ENCODE measurements around the gene CRP.
"Not testable (repeated sequence)": the region's sequence is repeated elsewhere in the genome, so short reads cannot be mapped to it uniquely, and the experiment has no call there.

CRP gene, protein sequence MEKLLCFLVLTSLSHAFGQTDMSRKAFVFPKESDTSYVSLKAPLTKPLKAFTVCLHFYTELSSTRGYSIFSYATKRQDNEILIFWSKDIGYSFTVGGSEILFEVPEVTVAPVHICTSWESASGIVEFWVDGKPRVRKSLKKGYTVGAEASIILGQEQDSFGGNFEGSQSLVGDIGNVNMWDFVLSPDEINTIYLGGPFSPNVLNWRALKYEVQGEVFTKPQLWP

DNA sequence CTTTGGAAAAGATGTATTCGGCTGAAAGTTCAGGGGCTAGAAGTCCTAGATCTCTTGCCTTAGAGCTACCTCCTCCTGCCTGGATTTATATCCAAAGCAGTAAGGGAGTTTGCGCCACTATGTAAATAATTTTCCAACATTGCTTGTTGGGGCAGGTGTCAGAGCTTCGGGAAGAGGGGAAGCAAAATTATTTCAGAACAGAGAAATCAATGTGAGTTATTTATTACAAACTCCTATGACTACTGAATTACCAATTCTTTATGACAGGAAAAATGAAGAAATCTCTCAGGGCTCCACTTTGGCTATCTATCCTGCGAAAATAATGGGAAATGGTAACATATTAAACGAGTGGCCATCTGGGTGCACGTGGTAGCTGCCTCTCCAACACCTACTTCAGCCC lies at the start of gene CRP:
CRP (minus strand) TSS at position 61 of the 400 bp plus-strand sequence. CDS start 104 bp downstream, outside the sequence.
- no peak for DNase-seq (ENCODE audit: low spot score)

DNA sequence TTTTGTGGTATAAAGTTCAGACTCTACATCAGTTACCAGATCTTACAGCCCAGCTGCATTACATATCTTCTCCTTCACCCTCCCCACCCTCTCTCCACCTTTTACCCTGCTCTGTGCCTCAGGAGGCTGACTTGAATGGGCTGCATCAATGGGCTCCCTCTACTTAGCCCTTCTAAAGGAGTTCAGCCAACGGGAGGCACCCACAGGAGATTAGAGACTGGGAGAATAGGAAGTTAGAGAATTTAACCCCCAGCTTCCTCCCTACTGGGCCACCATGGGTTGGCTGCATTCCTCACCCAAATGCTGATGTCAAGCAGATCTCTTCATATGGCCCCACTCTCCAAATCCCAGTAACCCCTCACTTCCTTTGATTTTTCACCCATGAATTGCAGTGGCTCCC lies 49.3 kb upstream of the CRP start:
- no peak for DNase-seq (ENCODE audit: low spot score)

DNA sequence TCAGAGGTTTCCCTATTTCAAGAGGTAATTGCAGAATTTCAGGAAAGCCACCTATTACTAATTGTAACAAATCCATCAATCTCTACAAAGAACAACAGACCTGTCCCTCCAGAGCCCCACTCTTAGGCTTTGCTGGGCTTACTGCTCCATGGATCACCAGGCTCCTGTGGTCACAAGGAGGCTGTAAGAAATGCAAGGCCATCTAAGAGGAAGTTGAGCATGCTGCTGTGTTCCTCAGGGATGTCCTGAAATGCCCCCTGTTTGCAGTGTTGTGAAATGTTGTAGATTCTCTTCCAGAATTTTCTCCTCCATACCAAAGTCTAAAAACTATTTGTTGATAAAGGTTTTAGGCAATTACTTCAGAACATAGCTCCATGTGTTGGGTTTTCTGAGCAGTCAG lies 42.0 kb upstream of the CRP start:
- no peak for DNase-seq (ENCODE audit: low spot score)

DNA sequence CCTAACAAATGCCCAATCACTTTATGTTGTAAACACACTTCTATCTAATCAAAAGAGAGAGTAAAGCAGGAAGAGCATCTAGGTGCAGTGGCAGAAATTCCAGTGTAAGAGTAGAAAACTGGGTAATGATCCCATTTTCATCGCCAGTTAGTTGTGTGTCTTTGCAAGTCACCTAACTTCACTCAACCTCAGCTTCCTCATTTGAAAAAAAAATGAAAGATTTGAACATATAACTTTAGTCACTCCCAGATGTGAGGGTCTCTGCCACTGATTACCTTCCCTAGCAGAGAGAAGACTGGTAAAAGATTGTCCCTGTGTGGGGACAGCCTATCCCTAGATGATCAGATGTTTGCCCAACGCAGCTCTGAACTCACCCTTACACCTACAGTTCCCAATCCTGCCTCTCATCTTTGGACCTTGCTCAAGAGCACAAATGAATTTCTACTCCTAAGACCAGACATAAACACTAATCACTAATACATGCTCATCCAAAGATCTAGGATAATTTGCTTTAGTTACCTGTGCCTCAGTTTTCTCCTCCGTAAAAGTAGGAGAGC lies 41.1 kb upstream of the CRP start:
- no peak for DNase-seq (ENCODE audit: low spot score)

DNA sequence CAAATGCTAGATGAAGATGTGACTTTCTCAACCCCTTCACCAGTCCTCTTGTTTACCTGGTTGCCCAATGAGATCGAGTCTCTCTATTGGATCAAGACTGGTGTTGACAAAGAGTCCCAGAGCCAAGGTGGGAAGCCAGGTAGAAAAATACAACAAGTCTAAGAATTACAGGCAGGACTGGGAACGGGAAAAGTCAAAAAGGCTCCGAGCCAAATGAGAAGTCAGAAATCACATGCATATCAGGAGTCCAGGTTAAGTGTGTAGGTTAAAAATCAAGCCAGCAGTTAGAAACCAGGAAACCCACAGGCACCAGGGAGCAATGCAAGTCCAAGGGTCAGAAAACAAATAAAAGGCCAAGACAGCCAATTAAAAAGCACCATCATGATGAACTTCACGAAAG lies 39.0 kb upstream of the CRP start:
- DNase-seq (ENCODE audit: low spot score): no peak

DNA sequence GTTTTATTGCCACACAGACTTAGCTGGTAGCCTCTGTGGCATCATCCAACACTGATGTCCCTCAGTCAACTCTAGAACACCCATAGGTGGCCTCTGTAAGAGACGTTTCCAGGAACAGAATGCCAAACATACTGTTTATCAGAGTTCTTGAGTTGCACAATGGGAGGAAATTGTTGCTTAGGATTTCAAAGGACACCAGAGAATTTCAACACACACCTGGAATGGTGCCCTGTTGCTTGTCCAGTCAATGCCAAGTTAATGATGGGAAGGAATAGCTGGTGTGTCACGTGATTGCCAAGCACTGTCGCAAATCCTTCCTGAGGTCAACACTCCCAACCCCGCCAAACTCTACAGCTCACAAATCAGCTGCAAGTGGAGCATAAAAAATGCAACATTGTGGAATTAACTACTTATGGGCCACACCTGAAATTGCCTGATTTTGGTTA lies 37.8 kb upstream of the CRP start:
- no peak for DNase-seq (ENCODE audit: low spot score)

DNA sequence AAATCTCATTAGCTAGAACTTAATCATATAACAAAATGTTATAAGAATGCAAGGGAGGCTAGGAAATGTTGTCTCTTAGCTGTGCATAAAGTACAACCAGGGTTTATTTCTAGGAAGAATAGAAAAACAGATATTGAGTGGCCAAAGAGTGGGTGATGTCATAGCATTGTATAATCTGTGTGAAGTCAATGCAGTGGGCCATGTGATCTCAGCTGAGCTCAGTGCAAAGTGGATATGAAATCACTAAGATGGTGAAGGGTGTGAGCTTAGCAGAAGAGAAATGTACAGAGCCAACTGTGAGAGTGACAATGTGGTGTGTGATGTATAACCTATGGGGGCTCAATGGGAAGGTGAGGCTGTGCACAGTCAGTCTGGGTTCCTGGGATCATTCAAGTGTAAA lies 36.6 kb upstream of the CRP start:
- no peak for DNase-seq (ENCODE audit: low spot score)

DNA sequence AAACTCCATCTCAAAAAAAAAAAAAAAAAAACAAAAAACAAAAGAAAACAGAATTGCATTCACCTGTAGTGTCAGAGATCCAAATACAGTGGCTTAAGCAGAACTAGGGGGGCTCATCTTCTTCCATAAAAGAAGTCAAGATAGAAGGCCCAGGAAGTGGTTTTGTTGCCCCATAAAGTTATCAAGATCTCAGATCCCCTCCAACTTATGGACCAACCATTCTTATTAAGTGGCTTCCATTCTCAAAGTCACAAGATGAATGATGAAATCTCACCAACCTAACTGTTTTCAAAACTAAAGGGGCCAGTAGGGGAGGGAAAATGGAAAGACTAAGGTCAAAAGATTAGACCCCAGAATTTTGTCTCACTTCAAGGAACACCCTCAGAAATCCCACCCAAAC lies 36.2 kb upstream of the CRP start:
- no peak for DNase-seq (ENCODE audit: low spot score)

DNA sequence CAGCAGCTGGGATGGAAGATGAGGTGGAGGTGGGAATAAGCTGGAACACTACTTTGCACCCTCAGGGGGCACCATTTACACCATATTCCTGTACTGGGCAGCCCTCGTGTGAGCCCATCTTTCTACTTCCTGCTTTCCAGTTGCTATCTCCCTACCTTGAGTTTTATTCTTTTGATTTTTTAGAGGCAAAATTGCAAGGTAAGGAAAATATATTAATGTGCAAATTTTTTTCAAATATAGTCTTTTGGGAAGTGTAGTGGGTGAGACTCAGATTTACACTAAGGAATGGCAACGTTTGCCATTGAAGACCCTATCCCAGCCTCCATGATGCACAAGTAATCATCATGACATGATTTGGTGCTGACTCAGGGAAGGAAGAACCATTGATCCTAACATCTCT lies 35.2 kb upstream of the CRP start:
- no peak for DNase-seq (ENCODE audit: low spot score)

DNA sequence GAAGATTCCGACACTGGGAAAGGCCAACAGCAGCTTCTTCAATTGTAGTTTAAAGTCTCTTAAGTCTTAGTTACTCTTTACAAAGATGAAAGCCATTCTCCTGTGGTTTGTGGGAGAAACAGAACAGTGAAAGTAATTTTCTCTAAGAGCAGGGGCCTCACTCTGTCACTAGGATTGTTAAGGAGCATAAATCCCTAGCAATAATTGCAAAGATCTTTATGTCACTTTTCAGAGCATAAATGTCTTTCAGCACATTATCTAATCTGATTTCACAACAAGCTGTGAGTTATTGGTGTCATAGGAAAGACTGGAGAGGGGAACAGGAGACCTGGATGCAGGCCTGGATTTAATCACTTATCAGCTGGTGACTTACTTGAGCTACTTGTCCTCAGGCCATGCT lies 34.0 kb upstream of the CRP start:
- DNase-seq (ENCODE audit: low spot score): no peak

DNA sequence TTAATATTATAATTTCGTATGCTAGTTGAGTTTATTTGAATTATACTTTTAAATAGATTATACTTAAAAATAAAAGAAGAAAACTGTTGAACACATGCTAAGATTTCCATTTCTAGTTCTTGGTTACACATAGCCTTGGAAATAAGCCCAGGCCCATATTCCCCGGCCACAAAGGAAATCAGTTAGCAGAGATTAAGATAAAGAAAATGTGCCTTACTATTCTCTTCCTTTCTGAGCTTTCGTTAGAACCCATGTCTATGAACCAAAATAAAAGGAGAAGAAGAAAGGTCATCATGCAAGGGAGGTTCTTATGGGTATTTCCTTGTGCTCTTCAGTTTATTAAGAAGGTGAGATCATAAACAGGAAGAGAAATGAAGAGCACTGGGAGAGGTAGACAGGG lies 32.3 kb upstream of the CRP start:
- DNase-seq (ENCODE audit: low spot score): no peak

DNA sequence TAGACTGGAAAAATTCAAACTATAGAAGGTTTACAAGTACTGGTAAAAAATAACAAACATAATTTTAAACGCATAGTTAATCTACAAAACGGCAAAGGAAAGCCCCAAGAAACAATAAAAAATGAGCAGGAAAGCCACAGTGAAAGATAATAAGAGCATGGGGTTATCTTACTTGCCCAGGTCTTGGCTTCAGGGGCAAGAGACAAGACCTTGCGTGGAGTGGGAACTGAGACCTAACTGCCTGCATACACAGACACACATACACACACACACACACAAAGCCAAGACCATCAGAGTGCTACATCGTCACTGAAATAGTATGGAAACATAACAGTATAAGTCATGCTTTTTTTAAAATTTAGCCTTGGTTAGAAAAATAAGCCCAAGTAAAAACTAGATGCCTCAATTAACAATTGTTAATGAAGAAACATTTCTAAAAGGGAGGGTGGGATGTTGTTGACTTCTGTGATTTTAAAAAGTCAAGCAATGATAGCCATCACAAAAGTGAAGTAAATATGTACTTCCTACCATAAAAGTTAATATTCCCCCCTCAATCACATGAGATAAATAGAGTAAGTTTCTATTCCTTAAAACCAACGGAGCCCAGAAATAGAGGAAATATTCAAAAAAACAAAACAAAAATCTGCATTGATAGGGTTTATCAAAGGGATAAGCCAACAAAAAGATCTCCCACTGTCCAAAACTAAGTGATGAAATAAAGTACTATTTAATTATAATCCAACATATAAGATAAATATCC lies 29.4 kb upstream of the CRP start:
- no peak for DNase-seq (ENCODE audit: low spot score)

DNA sequence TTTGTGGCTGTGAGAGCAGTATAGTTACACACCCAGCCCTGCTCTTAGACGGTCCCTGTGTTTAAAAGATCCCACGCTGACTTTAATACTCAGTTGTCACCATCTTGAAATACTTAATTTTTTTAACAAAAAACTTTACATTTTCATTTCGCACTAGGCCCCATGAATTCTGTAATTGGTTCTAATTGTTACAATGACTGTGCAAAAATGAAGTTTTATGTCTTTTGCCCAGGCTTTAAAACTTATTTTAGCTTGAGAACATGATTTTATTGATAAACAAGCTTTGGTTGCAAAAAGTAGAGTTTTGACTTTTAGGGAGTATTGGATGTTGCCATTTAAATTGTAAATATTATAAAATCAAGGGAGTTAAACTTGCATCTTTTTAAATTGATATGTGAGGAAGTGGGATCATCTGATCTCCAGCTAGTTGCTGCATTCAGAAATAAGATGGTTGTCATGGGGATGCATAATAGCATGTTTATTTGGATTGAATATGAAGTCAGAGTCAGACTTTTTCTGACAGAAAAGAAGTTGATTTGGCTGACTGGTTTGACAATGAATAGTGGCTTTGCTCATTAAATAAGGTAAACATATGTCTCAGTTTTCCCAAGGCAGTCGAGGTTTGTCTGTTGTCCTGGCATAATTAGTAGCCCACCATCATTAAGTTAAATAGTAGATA lies 23.0 kb upstream of the CRP start:
- DNase-seq (ENCODE audit: low spot score): no peak

DNA sequence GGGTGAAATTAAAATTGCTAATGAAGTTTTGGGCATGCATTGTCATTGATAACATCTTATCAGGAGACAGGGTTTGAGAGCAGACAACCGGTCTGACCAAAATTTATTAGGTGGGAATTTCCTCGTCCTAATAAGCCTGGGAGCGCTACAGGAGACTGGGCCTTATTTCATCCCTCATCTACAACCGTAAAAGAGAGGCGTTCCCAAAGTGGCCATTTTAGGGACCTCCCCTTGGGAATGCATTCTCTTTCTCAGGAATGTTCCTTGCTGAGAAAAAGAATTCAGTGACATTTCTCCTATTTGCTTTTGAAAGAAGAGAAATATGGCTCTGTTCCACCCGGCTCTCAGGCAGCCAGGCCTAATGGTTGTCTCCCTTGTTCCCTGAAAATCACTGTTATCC lies 8.8 kb upstream of the CRP start:
- DNase-seq (ENCODE audit: low spot score): not testable (repeated sequence)

DNA sequence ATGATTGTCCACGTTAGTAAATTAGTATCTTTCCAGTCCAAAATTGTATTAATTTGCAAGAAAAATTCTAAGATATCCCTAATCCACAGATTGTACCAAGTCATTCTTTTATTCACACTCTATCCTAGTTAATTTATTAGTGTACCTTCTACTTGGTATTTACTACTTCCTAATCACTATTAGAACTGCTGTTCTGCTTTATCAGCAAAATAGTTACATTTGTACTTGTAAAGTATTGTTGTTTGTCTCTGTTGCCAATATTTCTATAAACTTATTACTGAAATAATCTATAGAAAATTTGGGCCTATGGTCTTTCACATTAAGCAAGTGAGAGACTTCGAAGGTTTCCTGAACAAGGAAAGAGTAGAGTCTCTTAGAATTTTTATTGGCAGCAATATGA lies 5.6 kb upstream of the CRP start:
- DNase-seq (ENCODE audit: low spot score): no peak

DNA sequence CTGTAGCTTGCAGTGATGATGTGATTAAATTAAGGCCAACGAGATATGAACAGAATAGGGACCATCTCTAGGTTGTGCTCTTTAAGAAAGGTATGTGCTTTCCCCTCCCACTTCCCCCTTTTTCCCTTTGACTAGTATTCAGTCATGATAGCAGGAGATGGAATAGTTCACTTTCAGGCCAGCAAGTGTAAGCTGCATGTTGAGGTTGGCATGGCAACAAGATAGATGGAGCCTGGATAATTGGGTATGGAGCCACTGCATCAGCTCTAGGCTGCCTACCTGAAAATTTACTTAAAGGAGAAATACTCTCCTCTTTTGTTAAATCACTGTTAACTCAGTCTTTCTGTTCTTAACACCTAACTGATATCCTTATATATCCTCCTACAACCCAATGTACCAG lies 1.5 kb upstream of the CRP start:
- DNase-seq (ENCODE audit: low spot score): no peak

DNA sequence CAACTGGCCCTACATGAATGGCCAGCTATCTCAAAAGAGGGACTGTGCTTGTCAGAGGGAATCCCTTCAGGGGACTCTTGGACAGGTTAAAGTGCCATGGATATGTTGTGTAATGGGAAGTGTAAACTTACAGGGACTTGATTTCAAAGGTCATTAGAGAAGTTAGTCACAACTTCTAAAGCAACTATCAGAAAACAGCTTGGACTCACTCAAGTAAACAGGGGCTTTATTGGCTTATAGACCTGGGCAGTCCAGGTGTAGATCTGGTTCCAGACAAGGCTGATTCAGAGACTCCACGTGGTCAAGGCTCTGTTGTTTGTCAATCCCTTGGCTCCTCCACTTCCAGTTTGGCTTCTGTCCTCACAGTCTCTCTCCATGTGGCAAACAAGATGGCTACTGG lies 2.3 kb downstream of the CRP start:
- no peak for DNase-seq (ENCODE audit: low spot score)

DNA sequence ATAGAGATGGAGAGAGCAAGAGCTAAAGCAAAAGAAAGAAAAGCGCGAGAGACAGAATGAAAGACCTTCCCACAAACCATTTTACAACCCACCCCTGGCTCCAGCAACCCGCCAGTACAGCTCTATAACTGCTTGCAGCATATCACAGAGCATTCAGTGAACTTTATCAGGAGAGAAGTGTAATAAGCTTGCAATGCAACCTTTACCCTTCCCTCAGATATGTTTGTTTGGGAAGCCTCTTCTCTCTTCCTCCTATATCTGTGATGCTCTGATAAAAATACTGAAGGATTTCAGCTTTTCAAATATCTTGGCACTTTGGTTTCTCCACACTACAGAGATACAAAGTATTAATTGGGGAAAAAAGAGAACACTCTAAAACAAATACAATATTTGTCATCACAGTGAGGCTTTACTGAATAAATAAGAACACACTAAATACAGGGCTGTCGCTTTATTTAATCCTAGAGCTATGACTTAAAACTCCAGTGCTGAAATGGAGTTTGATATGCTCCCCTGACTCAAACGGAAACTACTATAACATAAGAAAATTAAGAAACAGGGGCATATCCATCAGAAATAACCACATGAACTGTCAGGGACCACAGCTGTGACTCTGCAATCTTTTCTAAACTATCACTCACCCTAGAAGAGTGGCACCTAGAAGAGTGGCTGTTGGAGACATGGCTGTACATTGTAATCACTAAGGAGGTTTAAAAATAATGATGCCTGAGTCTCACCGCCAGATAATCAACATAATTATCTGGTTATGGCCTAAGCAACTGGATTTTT lies 6.7 kb downstream of the CRP start:
- no peak for DNase-seq (ENCODE audit: low spot score)

DNA sequence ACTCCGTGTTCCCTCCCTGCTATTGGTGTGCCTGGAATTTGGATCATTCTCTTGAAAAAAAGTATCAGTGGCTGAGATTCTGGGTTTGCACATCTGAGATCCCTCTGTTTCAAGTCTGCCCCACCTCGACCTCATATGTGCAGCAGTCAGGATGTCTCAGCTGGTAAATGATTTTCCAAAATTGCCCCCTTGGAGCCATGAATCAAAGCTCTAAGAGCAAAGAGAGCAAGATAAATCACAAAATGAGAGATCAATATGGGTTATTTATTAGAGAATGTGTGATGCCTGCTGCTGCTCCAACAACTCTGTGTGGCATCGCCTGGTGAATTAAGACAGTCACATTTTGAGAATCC lies 8.5 kb downstream of the CRP start:
- DNase-seq (ENCODE audit: low spot score): no peak

DNA sequence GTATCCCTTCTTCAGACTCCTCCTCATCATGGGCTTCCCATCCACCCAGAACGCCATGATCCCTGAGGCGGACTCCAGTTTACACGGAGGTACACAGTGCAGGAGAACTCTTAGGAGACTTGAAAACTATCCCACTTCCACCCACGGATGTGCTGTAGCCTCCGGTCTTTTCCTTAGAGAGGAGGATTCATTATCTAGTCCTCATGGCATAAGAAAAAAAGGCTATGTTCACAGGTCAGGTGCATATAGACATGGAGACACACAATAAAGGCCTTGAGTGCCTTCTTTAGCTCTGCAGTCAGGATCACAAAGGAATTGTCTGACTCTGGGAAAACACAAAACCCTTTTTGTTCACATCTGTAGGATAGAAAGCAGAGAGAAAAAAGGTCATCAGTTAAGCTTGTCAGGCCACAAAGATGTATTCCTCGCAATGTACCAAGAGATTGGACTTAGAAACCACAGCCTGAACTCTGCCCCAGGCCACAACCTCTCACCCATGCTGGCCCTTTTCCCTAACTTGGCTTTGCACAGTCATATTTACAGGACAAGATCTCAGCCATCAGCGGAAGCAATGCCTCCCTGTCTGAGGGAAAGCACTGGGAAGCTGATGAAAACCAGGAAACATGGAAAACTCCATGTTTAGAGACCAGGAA lies 9.0 kb downstream of the CRP start:
- no peak for DNase-seq (ENCODE audit: low spot score)

DNA sequence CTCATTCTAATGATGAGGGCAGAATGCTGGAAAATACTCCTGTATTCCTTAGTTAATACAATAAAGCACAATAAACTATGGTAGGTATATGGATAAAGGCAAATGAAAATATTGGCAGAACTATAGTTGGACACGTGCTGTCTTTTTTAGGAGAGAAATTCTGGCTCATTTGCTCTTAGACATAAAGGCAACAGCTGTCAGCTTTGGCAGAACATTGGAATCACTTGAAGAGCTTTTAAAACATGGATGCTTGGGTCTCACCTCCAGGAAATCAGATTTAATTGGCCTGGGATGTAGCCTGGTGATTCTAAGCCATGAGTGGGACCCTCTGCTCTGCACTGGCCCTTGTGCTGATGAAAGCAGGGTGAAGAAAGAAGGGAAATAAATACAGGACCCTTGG lies 9.9 kb downstream of the CRP start:
- no peak for DNase-seq (ENCODE audit: low spot score)

DNA sequence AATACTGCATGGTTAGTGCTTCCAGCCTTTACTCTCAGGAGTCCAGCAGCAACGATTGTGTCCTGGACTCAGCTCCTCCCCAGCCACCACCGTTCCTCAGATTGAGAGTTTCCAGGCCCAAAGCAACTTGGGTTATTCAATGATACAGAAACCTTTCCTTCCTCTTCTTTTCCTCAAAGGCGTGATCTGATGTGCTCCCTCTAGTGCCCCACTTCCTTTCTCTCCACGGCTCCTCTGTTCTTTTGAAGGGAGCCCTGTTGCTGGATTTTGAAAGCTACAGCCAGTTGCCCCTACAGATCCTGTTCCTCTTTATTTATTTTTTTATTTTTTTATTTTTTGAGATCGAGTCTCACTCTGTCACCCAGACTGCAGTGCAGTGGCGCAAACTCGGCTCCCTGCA lies 14.1 kb downstream of the CRP start:
- no peak for DNase-seq (ENCODE audit: low spot score)
